Aorta (tissue), 5 donors: ENCODE results near the gene SIGLEC10. TPM values are rescaled to one million over a fixed set of nuclear protein-coding genes. Genes with fewer than 3 reads are reported as not detected.
A peak's percentile ranks its signal among the peaks of the same experiment; 100 is the strongest.
"Not testable (repeated sequence)": the region's sequence is repeated elsewhere in the genome, so short reads cannot be mapped to it uniquely, and the experiment has no call there.

Experiments used
- ATAC-seq: fragments of 200-7000 bp; cut with Tn5 transposase; one replicate; pipeline ENCODE4 v1.9.1; 2022; ENCODE audit warnings: moderate library complexity; ENCODE audit not compliant: low FRiP score
- DNase-seq, 2 donors: peaks; one replicate each; pipeline ENCODE4 v3.0.0-alpha.2; 2020
- H3K27ac ChIP-seq, 2 donors: one replicate each; pipeline ENCODE4 v1.5.1; 2013; ENCODE audit warnings: low read length in 2 of 2, mild to moderate bottlenecking in 2 of 2, moderate library complexity in 2 of 2, control low read depth in 1 of 2, inconsistent platforms in 1 of 2, low read depth in 1 of 2
- H3K27me3 ChIP-seq, 2 donors: one replicate each; pipeline ENCODE4 v1.6.1; 2013; ENCODE audit warnings: control low read depth in 1 of 2, low read length in 1 of 2, mild to moderate bottlenecking in 1 of 2, moderate library complexity in 1 of 2; ENCODE audit not compliant: insufficient read depth in 2 of 2, control insufficient read depth in 1 of 2
- H3K36me3 ChIP-seq, 2 donors: one replicate each; pipeline ENCODE4 v1.6.1; 2013; ENCODE audit warnings: control low read depth in 1 of 2, low read length in 1 of 2, mild to moderate bottlenecking in 1 of 2; ENCODE audit not compliant: insufficient read depth in 2 of 2, control insufficient read depth in 1 of 2
- H3K4me1 ChIP-seq, 2 donors: one replicate each; pipeline ENCODE4 v1.6.1; 2013; ENCODE audit warnings: low read length in 2 of 2, control low read depth in 1 of 2, mild to moderate bottlenecking in 1 of 2, moderate library complexity in 1 of 2; ENCODE audit not compliant: insufficient read depth in 2 of 2, control insufficient read depth in 1 of 2
- H3K4me3 ChIP-seq, 2 donors: one replicate each; pipeline ENCODE4 v1.5.1; 2013; ENCODE audit warnings: low read length in 2 of 2, control low read depth in 1 of 2, mild to moderate bottlenecking in 1 of 2
- H3K9me3 ChIP-seq: one replicate; pipeline ENCODE4 v1.6.1; 2013; ENCODE audit warnings: mild to moderate bottlenecking, low read length; ENCODE audit not compliant: control insufficient read depth
- WGBS, 2 donors: extraction: QIAGEN DNeasy Blood & Tissue Kit; methylation state at CpG; one replicate each; pipeline ENCODE4 v1.1.7; 2013; 5-methylcytosine and 5-hydroxymethylcytosine counted together
- intact Hi-C, 2 donors: fragments of 100-400 bp; cut with DNase I; formaldehyde crosslinking; loops; one replicate each; pipeline versions ENCODE4 v1.14.2 to v1.15.0; 2022
- polyA plus RNA-seq, 2 donors: library from polyadenylated mRNA; stranded (reverse); fragments of 200-250 nt; gene quantifications; one replicate each; pipeline ENCODE4 v1.2.3, GENCODE V29; 2013
- total RNA-seq, 2 donors: library from RNA; stranded (reverse); fragmentation: NEBNext Ultra II Directional; extraction: Animal tissue kit (Norgen Biotek cat#: 25700); gene quantifications; one replicate each; pipeline ENCODE4 v1.2.1, GENCODE V29; 2021
- donor health status: healthy with polysubstance abuse.
- donor health status: Bipolar disorder and iron deficiency.
- donor health status: DM: no; HTN: no; CAD: no.
- donor health status: DM: no; HTN: no; CAD: no.
- donor health status: DM: yes; HTN: yes; CAD: no.

SIGLEC10 gene
- total and polyA plus RNA-seq, 4 donors, result 1.2 to 4.6 (median 4.3) TPM

- ATAC-seq (no peak), DNase-seq (peak in 1 of 2 donors; percentile 46)
- Histone ChIP-seq H3K27me3 (no peaks in the 10 kb centered on the region), H3K36me3 (no peaks in the 10 kb centered on the region), H3K9me3 (no peaks in the 10 kb centered on the region), H3K27ac (no peak overlapping the region), H3K4me3 (no peak overlapping the region), H3K4me1 (no peaks in the 10 kb centered on the region)
- WGBS, 2 donors, result 8 to 11% methylated on average over 34 to 39 of the region's 39 CpGs
- intact Hi-C loops, result no loop called here
Observed at GRCh38 chr19:51421229-51422052, 4.0 kb upstream of the SIGLEC10 start.

- H3K27me3 ChIP-seq, H3K9me3 ChIP-seq, H3K4me1 ChIP-seq, ATAC-seq, H3K27ac ChIP-seq, intact Hi-C loops, H3K4me3 ChIP-seq, H3K36me3 ChIP-seq: not testable (repeated sequence)
- whole genome bisulfite sequencing, 2 donors, result 85 to 86% methylated on average over 11 of the region's 11 CpGs
- peak in 1 of 2 donors; percentile 3 for DNase-seq
Observed at GRCh38 chr19:51420511-51420910, 3.1 kb upstream of the SIGLEC10 start.

DNA sequence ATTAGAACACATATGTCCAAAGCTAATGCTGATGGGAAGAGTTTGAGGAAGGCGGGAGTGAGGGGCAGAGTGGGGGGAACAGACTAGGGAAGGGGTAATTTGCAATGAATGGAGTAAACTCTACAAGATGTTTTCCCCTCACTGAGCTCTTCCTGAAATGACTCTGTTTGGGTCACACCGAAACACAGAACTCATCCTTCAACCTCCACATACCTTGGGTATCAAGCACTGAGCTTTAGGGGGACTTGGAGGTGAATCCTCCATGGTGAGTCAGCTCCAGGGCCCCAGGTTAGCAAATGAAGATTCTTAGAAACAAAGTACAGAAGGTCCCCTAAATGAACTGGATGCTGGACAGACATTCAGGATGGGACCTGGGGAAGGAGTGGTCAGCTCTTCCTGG, 1.3 kb upstream of the SIGLEC10 start:
- intact Hi-C loops, result no loop called here
- Histone ChIP-seq H3K36me3 (no peaks in the 10 kb centered on the region), H3K4me3 (no peak overlapping the region), H3K4me1 (no peaks in the 10 kb centered on the region), H3K9me3 (no peaks in the 10 kb centered on the region), H3K27ac (no peak overlapping the region), H3K27me3 (no peaks in the 10 kb centered on the region)
- ATAC-seq, result no peak
- peak in 1 of 2 donors; percentile 14 for DNase-seq
- 85 to 86% methylated on average over 2 of the region's 2 CpGs for WGBS, 2 donors

GRCh38 chr19:51417810-51418157, 342 bp upstream of the SIGLEC10 start:
- intact Hi-C loops, result no loop called here
- peak; percentile 9 for ATAC-seq
- H3K27me3 ChIP-seq, result no peaks in the 10 kb centered on the region
- DNase-seq, result no peak
- H3K4me3 ChIP-seq, result no peak overlapping the region
- 67 to 84% methylated on average over 3 of the region's 3 CpGs for WGBS, 2 donors
- H3K27ac ChIP-seq, result no peak overlapping the region
- no peaks in the 10 kb centered on the region for H3K4me1 ChIP-seq
- H3K36me3 ChIP-seq, result no peaks in the 10 kb centered on the region
- H3K9me3 ChIP-seq, result no peaks in the 10 kb centered on the region

DNA sequence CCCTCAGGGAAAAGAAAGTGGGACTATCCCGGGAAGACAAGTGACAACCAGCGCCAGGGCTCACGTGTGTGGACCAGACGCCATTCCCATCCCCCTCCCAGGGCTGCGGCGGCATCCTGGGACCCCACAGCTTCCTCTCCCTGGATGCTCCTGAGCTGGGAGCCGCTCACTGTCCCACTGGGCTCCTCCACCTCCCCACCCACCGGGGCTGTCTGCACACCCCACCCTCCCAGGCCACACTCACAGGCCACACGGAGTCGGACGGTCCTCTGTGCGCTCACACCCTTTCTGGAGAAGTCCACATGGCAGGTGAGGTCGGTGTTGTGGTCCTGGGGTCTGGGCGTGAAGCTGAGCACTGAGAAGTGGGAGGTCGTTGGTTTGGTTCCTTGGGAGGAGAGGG, 1.0 kb downstream of the SIGLEC10 start:
- H3K27ac ChIP-seq, H3K9me3 ChIP-seq, ATAC-seq, H3K4me3 ChIP-seq, H3K27me3 ChIP-seq, H3K4me1 ChIP-seq, H3K36me3 ChIP-seq, intact Hi-C loops: not testable (repeated sequence)
- peak in 1 of 2 donors; percentile 52 for DNase-seq
- 78% methylated on average over 10 to 15 of the region's 15 CpGs for WGBS, 2 donors

- no peaks in the 10 kb centered on the region for H3K27me3 ChIP-seq
- H3K9me3 ChIP-seq, result no peaks in the 10 kb centered on the region
- H3K27ac ChIP-seq, result no peak overlapping the region
- DNase-seq (peak in 1 of 2 donors; percentile 57), ATAC-seq (no peak)
- WGBS, 2 donors, result 83 to 86% methylated on average over 12 of the region's 12 CpGs
- H3K36me3 ChIP-seq, result no peaks in the 10 kb centered on the region
- intact Hi-C loops, result no loop called here
- H3K4me3 ChIP-seq, result no peak overlapping the region
- no peaks in the 10 kb centered on the region for H3K4me1 ChIP-seq
Observed at GRCh38 chr19:51415187-51415586, 2.3 kb downstream of the SIGLEC10 start.

DNA sequence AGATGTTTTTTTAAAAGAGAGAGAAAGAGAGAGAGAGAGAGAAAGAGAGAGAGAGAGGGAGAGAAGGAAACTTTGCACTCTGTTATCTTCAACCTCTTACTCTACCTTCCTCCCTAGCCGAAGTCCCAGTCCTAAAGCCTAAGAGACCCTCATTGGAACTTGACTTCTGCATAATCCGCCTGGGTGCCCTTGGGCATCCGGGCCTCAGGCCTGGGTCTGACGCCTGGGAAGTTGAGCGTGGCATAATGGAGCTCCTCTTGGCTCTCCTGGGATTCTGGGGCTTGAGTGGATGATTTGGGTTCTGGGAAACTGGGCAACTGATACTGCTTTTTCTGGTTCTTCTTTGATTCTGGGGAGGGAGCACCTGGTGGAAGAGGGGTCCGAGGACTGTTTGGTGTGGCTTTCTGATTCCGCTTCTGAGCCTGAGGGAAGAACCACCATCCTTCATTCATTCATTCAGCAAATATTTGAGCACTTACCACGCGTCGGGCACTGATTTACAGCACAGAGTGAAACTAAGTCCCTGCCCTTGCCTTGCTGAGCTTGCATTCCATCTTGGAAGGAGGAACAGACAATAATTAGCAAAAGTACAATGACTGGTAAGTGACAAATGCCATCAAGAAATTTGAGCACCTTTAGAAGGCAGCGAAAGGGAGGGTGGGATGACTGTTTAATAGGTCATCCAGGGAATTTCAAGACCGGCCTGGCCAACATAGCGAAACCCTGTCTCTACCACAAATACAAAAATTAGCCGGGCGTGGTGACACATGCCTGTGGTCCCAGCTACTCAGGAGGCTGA, 6.3 kb downstream of the SIGLEC10 start:
- H3K27ac ChIP-seq, result no peak overlapping the region
- H3K36me3 ChIP-seq, result no peaks in the 10 kb centered on the region
- H3K9me3 ChIP-seq, result no peaks in the 10 kb centered on the region
- no peak overlapping the region for H3K4me3 ChIP-seq
- ATAC-seq, result no peak
- intact Hi-C loops, result no loop called here
- no peaks in the 10 kb centered on the region for H3K27me3 ChIP-seq
- WGBS, 2 donors, result 90 to 94% methylated on average over 15 of the region's 15 CpGs
- DNase-seq, result peak in 1 of 2 donors; percentile 17
- H3K4me1 ChIP-seq, result no peaks in the 10 kb centered on the region

DNA sequence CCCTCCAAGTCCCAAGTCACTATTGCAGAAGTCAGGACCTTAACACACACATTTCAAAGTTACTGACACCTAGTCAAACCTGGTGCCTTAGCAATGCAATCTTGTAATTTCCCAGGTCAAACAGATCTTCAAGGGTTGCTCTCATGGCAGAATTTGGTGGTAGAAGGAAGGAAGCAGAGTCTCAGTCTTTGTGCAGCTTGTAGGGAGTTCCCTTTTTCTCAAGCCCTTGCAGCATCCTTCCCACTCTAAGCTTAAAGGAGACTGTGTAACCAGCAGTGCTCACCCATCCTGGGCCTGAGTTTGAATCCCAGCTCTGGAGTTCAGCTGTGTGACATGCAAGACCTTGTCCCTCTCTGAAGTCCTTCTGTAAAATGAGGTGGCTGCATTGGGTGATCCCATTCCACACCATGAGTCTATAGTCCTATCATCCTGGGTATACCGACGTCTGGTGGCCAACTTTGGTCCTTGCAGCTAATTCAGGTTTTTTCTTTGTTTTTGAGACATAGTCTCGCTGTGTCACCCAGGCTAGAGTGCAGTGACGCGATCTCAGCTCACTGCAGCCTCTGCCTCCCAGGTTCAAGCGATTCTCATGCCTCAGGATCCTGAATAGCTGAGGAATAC, 9.8 kb downstream of the SIGLEC10 start:
- no peak overlapping the region for H3K27ac ChIP-seq
- no peak for ATAC-seq
- peak in 1 of 2 donors; percentile 7 for DNase-seq
- no peaks in the 10 kb centered on the region for H3K4me1 ChIP-seq
- 49 to 53% methylated on average over 6 of the region's 6 CpGs for WGBS, 2 donors
- H3K36me3 ChIP-seq, result no peaks in the 10 kb centered on the region
- intact Hi-C loops, result no loop called here
- no peaks in the 10 kb centered on the region for H3K27me3 ChIP-seq
- H3K4me3 ChIP-seq, result no peak overlapping the region
- H3K9me3 ChIP-seq, result peaks cover 1% of the 10 kb centered on the region
